NCI-H2107 treated with DMSO at 0.1 percent for 48 hours (cell line): ENCODE results near the gene MAPK1IP1L.
"Not testable (repeated sequence)": the region's sequence is repeated elsewhere in the genome, so short reads cannot be mapped to it uniquely, and the experiment has no call there.

Source experiments
- DNase-seq: peaks from one replicate; lab custom pipeline; 2025; ENCODE audit not compliant: unreplicated experiment; lab: John Stamatoyannopoulos, UW

Gene MAPK1IP1L

DNA sequence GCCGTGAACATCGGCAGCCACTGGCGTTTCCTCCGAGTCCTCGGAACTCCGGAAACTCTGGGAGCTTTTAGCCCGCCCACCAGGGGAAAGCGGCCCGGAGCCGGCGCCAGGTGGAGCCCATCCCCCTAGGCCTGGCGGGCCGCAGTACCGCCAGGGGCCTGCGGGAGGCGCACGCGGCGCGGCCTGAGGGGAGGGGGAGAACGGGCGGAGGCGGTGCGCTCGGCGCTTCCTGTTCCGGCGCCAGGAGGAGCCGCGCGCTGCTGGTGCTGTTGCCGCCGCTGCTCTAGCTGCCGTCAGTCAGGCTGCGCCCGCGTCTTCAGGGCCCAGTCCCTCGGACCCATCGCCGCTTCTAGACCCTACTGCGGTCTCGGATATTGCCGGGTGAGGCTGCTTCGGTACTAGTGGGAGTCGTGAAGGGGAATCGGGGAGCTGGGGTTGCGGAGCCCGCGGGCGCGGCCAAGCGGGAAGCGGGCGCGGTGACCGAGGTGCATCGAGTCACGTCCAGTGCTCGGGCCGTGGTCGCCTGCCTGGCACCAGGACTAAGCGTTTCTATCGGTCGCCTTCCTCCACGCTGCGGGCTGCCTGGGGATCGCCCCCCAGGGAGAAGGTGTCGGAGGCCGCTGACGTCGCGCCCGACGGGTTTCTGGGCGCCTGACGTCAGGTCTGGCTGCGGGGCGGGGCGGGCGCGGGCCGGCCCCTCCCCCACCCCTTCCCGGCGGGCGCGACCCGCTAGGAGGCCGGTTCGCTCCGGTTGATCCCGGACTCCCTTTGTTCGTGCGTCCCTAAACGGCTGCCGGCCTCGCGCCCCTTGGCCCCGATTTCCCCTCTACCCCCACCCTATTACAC is at the start of gene MAPK1IP1L:
Gene MAPK1IP1L (plus strand): TSS at position 225 of the 846 bp plus-strand sequence. CDS start 10,037 bp downstream, outside the sequence.
- peak; percentile 91 for DNase-seq

DNA sequence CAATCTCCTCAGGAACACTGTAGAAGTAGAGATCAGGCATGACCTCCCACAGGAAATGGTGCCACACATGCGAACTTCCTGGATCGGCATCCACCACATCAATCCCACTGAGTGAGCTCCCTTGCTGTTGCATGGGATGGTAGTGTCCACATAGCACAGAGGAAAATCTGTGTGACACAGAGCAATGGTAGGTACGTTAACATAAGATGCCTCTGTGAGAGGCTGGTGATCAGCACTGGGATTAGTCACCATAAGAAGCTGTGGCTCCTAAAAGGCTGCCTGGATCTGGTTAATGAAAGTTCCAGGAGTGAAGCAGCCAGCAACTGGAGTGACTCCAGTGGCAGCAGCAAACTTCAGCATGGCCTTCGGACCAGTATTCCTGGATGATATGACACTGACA is 46.4 kb upstream of the MAPK1IP1L start:
- DNase-seq: no peak

DNA sequence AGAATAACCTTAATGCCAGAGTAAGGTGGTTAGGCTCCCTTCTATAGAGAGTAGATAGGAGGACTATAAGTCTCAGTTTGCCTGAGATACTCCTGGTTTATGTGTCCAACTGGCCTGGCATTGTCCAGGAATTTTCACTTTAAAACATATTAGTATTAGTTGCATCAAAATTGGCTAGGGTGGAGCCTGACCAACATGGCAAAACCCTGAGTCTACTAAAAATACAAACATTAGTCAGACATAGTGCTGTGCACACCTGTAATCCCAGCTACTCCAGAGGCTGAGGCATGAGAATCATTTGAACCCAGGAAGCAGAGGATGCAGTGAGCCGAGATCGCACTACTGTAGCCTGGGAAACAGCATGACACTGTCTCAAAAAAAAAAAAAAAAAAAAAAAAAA is 36.4 kb upstream of the MAPK1IP1L start:
- DNase-seq: no peak

DNA sequence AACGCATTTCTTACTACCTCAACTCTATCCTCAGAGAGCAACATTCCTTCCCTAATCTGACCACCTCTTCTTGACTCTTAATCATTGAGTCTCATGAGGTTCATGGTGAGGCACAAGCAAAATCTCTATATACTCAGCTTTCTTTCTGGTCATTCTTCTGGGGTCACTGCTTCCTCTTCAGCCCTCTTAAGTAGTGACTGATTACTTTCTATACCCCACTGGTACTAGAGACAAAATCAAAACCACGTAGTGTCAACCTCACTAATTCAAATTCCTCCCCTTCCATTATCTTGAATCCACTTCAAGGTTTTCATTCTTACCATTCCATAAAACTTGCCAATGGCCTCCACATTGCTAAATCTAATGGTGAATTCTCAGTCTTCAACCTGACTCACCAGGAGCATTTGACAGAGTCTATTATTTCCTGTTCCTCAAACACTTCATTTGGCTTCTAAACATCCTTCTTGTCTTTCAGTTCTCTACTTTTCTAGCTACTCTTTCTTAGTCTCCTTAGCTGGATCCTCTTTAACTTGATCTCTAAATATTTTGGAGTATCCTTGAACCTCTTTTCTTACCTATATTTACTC is 31.4 kb upstream of the MAPK1IP1L start:
- no peak for DNase-seq

DNA sequence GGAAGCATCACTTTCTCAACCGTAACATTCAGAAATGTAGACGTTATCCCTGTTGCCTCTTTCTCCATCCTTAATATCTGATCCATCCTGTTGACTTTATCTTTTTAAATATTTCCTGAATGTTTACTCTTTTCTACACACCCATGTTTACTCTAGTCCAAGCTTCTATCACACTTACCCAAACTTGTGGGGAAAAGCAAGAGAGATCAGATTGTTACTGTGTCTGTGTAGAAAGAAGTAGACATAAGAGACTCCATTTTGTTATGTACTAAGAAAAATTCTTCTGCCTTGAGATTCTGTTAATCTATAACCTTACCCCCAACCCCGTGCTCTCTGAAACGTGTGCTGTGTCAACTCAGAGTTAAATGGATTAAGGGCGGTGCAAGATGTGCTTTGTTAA is 27.1 kb upstream of the MAPK1IP1L start:
- DNase-seq: not testable (repeated sequence)

DNA sequence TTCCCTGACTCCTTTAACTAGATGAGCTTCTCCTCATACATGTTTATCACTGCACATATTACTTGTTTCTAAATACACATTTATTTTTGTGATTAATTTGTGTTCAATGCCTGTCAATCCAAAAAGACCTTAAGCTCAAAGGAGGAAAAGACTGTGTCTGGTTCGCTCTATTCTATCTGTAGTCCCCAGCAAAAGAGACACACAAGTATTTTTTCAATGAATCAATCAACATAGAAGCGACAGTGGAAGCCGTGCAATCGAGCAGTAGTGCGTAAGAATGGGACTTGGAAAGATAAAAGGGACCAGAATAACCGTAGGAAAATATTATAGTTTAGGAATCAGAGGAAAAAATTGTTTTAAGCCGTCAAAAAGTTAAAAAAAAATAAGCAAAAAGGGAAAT is 25.5 kb upstream of the MAPK1IP1L start:
- DNase-seq: no peak

DNA sequence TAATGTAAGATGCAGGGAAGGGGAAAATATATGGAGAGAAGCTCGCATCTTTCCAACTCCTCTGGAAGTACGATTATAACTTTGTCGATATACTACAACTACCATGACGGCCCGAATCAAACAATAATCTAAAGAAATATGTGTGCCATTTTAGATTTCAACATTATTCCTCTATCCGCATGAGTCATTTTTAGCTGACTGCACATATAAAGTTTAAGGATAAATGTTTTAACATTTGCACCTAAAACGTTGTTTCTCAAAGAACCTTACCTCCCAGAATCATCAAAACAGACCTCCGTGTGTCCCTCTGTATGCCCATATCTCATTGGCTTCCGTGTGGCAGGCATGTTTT is 25.0 kb upstream of the MAPK1IP1L start:
- DNase-seq: no peak

DNA sequence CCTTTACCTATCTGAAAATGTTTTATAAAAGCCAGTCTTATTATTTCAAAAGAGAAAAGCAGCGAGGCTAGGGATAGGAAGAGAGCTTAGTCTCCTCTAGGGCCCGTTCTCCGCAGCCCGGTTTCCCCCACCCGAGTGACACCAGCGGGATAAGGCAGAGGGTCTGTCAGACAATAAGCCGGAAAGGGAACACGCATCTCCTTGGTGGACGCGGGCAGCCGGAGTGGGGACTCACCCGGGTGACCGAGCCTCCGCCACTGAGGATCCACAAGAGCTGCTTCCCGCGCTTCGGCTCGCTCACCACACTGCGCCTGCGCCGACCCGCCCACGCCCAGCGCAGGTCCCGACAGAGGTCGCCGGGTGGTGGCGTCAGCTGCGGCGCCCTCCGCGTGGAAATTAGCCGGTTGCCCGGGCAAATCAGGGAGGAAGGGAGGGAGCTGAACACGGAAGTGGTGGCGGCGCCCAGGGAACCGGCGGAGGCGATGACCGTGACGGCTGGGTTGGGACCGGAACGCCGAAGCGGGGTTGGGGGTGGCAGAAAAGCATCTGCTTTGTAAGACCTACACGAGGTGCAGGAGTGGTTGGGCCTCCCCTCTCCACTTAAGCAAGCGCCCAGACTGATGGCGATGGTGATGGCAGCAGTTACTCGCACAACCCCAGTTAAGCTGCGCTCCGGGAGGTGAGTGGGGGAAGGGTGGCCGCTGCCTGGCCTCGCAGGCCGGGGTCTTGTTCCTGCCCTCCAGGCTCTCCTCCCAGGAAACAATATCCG is 24.5 kb upstream of the MAPK1IP1L start, which contains the start of the genes SOCS4 and WDHD1:
Gene SOCS4 (plus strand): TSS at position 444 of the 769 bp plus-strand sequence. CDS start 15,806 bp downstream, outside the sequence.
Gene WDHD1 (minus strand): TSS at position 307 of the 769 bp plus-strand sequence. CDS start 312 bp downstream, outside the sequence.
- DNase-seq: peak; percentile 87

DNA sequence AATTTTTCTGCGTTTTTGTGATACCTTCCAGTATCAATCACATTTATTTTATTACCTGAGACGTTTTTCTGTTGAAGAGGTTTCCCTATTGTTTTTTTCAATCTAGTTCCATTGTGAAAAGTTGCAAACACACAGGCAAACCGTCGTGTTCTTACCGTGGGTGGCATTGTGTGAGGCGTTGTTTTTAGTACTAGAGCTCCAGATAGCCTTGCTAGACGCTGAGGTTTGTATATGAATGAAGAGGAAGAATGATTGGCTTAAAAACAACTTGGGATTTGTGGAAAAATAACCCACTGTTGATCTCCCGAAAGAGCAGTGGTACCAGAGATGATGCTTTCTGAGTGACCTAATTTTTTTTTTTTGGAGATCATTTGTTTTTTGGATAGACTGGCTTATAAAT is 23.4 kb upstream of the MAPK1IP1L start:
- DNase-seq: peak; percentile 47

DNA sequence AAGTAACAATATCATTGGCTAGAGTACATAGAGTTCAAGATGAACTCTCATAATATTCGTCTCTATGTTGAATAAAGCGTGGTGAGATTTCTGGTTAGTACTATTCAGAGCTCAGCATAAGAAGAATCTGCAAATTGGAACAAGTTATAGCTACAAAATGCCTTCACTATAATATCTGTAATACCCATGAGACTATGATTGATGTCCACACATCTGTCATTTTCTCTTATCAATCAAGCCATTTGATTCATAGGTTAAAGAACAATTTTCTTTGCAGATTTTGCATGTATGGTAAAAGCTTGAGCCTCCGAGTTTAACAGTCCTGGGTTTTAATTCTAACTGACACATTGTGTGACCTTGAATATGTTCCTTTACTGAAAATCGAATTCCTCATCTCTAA is 23.0 kb upstream of the MAPK1IP1L start:
- DNase-seq: no peak

DNA sequence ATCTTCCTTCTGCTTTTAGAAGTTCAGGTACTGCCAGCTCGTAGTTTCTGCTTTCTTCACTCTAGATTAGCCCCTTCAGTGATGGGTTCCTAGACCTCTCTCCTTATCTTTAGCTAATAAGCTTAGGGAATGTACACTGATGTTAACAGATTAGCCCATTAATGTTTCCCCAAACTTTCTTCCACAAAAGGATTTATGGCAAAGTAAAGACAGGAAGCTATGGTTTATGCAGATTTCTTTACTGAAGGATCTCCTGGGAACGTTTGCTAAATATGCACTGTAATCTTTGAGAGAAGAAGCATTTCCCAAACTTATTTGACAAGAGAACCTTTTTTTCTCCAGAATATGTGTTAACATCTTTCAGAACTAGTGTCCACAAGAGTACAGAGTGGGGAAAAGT is 20.3 kb upstream of the MAPK1IP1L start:
- no peak for DNase-seq

DNA sequence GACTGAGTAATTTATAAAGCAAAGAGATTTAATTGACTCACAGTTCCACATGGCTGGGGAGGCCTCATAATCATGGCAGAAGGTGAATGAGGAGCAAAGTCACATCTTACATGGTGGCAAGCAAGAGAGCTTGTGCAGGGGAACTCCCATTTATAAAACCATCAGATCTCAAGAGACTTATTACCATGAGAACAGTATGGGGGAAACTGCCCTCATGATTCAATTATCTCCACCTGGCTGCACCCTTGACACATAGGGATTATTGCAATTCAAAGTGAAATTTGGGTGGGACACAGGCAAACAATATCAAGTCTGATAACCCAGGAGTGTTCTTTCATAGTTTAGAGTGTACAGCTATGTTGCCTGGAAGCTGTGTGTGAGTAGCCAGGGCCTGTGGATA is 13.5 kb upstream of the MAPK1IP1L start:
- DNase-seq: not testable (repeated sequence)

DNA sequence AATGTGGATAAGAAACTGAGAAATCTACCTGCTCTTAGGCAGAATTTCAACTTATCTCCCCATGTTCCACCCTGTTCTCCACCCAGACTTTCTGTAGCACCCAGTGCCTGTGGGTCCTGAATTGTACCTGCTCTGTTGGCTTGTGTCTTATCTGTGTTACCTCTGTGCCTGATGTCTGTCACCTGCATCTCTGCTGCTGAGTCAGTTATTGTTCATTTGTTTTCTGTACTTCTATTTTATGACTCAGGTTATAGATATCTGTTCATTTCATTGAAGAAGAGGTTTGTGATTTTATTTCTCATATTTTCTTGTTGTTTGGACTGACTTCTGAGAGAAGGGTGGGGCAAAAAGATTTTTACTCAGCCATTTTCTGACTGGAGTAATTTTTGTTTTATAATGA is 12.7 kb upstream of the MAPK1IP1L start:
- DNase-seq: no peak

DNA sequence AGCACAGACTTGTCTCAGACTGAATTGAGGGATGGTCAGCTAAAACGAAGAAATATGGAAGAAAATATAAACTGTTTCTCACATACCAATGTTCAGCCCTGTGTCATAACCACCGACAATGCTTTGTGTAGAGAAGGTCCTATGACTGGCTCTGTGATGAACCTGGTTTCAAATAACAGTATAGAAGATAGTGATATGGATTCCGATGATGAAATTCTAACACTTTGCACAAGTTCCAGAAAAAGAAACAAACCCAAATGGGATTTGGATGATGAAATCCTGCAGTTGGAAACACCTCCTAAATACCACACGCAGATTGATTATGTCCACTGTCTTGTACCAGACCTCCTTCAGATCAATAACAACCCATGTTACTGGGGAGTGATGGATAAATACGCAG is 7.9 kb upstream of the MAPK1IP1L start:
- no peak for DNase-seq

DNA sequence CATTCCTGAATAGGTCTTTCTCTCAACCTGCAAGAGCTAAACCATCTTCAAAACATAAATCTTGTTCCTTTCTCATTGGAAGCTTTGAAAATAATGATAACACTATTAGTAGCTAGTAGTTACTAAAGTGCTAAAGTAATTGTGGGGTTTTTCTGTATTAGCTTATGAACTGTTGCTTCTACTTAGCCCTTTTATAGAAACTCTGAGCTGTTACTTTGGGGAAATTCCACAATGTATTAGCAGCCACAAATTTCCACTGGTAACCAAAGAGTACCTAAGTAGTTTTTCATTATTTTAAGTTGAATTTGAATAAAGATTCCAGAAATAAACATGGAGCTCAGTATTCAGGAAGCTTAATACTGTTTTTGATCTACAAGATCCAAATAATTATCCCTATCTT is 6.4 kb upstream of the MAPK1IP1L start:
- no peak for DNase-seq

DNA sequence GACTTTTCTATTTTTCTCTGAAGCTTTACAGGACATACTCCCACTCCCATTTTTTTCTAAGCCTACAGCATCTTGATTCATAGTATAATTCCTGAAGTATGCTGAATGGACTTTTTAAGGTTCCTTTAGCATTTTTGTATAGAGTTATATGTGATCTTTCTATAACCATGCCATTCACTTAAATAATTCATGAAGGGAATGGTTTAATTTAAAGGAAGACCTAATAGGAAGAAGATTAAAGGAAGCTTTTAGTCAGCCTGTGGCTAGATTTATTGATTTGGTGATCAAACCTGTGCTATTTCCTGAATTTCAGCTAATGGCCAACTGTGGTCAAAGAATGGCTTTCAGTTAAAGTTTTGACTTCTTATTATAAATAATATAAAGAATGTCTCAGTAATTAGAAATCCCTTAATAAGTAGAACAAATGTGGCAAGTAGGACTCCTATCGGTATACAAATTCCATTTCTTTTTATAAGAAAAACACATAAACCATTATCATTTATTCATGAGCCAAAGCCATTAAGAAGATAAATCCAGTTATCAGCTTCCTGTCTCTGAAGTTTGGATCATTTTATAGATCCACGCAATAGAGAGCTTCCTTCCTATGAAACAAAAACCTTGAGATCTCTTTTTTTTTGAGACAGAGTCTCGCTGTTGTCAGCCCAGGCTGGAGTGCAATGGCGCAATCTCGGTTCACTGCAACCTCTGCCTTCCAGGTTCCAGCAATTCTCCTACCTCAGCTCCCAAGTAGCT is 4.0 kb upstream of the MAPK1IP1L start:
- no peak for DNase-seq

DNA sequence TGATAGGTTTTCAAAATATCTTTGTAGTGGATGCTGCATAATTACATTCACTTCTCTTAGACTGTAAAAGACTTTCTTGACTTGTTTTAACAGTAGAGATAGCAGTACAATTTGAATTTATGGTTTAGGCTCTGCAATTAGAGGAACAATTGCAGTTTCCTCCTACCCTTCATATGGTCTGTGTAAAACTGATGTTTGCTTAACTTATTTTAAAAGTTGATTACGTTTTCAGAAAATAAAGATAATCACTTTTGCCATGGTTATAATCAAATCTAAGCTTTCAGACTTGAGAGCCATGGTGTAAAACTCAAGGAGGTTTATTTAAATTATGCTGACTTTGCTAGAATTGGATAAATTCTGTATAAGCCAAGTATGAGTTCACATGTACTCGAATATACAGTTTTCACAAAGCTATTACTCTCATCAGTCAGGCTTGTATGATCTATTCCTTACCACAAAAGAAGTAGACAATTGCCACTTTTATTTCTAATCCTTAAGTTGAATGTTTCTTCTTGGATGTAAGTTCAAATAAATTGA is 2.5 kb upstream of the MAPK1IP1L start:
- DNase-seq: no peak

DNA sequence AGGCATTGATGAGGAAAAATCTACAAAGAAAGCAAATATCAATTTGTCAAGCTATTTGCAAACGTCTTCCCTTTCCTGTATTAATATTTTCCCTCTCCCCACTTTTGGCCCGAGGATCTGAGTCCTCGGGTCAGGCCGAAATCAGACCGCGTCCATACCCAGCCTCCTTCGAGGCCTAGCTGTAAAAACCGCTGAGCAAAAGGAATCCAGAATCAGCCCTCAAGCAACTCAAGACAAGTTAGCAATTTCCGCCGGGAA is 353 bp upstream of the MAPK1IP1L start:
- no peak for DNase-seq

DNA sequence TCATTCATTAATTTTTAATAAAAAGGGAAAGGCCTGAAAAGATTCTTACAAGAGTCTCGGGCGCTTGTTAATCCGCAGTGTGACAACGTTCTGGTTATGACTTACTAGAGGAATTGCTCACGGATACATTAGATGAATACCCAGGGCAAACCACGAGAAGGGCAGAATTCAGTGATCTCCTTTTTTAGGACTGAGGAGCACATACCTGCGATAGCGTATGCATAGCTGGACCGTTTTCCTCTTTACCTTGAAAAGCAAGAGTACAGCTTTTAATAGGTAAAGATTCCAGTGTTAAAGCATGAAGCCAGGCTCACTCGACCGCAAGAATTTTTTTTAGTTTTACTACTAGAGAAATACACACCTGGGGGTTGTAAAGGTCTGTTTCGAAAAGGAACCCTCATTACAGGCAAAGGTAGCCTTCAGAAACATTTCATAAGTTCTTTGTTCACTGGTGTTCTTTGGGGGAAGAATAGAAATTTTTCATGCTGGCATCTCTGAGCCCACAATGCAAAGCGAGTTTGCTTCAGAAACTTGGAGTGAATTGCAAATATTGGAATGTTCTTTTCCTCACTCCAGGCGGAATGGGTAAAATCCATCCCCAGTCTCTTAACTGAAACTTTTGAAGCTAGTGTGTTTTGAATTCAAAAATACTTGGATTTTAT is 953 bp downstream of the MAPK1IP1L start:
- peak; percentile 78 for DNase-seq

DNA sequence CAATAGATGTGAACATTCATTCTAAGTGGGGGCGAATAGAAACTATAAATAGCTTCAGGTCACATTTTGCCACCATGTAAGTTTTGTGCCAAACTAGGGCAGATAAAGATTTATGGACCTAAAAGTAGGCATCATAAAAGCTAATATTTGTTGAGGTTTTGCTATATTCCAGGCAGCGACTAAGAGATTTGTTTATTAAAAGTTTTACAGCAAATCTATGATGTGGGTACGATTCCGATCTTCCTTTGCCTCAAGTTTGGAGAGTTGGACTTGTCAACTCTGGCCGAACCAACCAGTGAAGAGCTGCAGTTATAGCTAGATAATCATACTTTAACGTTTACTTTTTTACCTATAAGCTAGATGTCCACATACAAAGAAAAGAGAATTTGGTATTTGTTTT is 1.6 kb downstream of the MAPK1IP1L start:
- DNase-seq: no peak
